K562 (cell line): ENCODE measurements around the gene EXTL1. TPM values are rescaled to one million over a fixed set of nuclear protein-coding genes. Genes with fewer than 3 reads are reported as not detected.

Experiments used
- CTBP1 ChIP-seq: fragments of 450-650 bp; IDR thresholded peaks from 2 replicates; pipeline ENCODE4 v1.6.1; 2016; ENCODE audit warnings: borderline replicate concordance
- EP300 ChIP-seq: IDR thresholded peaks from 2 replicates; pipeline ENCODE4 v1.6.1; 2012; ENCODE audit warnings: low read length, improper control_type of control experiment
- ETV1 ChIP-seq: fragments of 450-650 bp; conservative IDR thresholded peaks from 2 replicates; pipeline ENCODE4 v1.6.1; 2016; ENCODE audit warnings: missing genetic modification characterization, control low read depth, low read depth, missing compliant biosample characterization
- IFI16 ChIP-seq: fragments of 250-450 bp; sonication (Bioruptor Pico); IDR thresholded peaks from 2 replicates; pipeline ENCODE4 v2.1.2; 2022; ENCODE audit warnings: mild to moderate bottlenecking, inconsistent platforms
- MAFF ChIP-seq: IDR thresholded peaks from 2 replicates; pipeline ENCODE4 v1.6.1; 2012; ENCODE audit warnings: low read length, improper control_type of control experiment
- MED1 ChIP-seq: sonication (generic); formaldehyde crosslinking; IDR thresholded peaks from 2 replicates; pipeline ENCODE4 v1.8.1; 2023; ENCODE audit warnings: missing genetic modification reagents, borderline replicate concordance
- SIN3B ChIP-seq: fragments of 450-650 bp; IDR thresholded peaks from 2 replicates; pipeline ENCODE4 v1.6.1; 2017; ENCODE audit warnings: low read depth, mild to moderate bottlenecking, moderate library complexity
- TAF15 ChIP-seq: fragments of 200-400 bp; formaldehyde crosslinking; IDR thresholded peaks from 2 replicates; pipeline ENCODE4 v1.6.1; 2017; ENCODE audit warnings: mild to moderate bottlenecking, low read depth, low read length, moderate library complexity
- ZEB2 ChIP-seq: fragments of 450-650 bp; IDR thresholded peaks from 2 replicates; pipeline ENCODE4 v1.6.1; 2016
- ZNF217 ChIP-seq: sonication (generic); formaldehyde crosslinking; IDR thresholded peaks from 2 replicates; pipeline ENCODE4 v1.8.0; 2022; ENCODE audit warnings: mild to moderate bottlenecking, missing genetic modification reagents
- polyA plus RNA-seq, 8 experiments: library from polyadenylated mRNA; depleted of rRNA in 4 of 8; stranded (reverse) in 5 of 8; unstranded in 3 of 8; fragments of >200 nt; fragmentation: Nextera tagmentation in 2 of 8; fragmentation: Illumina TruSeq in 1 of 8; extraction: Ambion mirVana in 2 of 8; extraction: Trizol in 1 of 8; gene quantifications; 2 replicates each; pipeline versions ENCODE4 v1.2.1 to v1.2.3, GENCODE V29; 2011 to 2014; ENCODE audit warnings: inconsistent platforms in 1 of 8, missing spikeins in 1 of 8
- total RNA-seq, 7 experiments: library from RNA; depleted of rRNA in 6 of 7; stranded (reverse); fragments of >200 nt in 6 of 7; fragmentation: Illumina TruSeq in 2 of 7; extraction: Trizol in 2 of 7; gene quantifications; 2 replicates each; pipeline versions ENCODE4 v1.2.1 to v1.2.3, GENCODE V29; 2011 to 2021; ENCODE audit warnings: low replicate concordance in 1 of 7
- TF ChIP-seq, protein P1 (sequence below): fragments of 250-450 bp; sonication (Bioruptor Pico); IDR thresholded peaks from 2 replicates; pipeline ENCODE4 v1.8.0; 2022; ENCODE audit warnings: inconsistent platforms

The EXTL1 gene
- total and polyA plus RNA-seq, 9 of the 15 experiments (the other 6 are each of a cell fraction or from before 2014, with no cell fraction given) = 0.04 to 0.23 (median 0.08) TPM; not detected in 3

- TF ChIP-seq ZNF217 (CRISPR knock-in tag) = no peak
- TF ChIP-seq ETV1 = no peak
- TF ChIP-seq IFI16 (CRISPR knock-in tag) = no peak
- TF ChIP-seq CTBP1 = 0 out of 2 replicates have a peak, but pooled peaks have one; percentile 10
- TF ChIP-seq, protein P1, sequence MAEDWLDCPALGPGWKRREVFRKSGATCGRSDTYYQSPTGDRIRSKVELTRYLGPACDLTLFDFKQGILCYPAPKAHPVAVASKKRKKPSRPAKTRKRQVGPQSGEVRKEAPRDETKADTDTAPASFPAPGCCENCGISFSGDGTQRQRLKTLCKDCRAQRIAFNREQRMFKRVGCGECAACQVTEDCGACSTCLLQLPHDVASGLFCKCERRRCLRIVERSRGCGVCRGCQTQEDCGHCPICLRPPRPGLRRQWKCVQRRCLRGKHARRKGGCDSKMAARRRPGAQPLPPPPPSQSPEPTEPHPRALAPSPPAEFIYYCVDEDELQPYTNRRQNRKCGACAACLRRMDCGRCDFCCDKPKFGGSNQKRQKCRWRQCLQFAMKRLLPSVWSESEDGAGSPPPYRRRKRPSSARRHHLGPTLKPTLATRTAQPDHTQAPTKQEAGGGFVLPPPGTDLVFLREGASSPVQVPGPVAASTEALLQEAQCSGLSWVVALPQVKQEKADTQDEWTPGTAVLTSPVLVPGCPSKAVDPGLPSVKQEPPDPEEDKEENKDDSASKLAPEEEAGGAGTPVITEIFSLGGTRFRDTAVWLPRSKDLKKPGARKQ (CRISPR knock-in tag) = no peak
- TF ChIP-seq ZEB2 = no peak
- no peak for TF ChIP-seq TAF15
- no peak for TF ChIP-seq EP300
- no peak for TF ChIP-seq MED1 (CRISPR knock-in tag)
- TF ChIP-seq SIN3B = no peak
- no peak for TF ChIP-seq MAFF
Observed at GRCh38 chr1:26059906-26060305, 38.3 kb downstream of the EXTL1 start (continued).
